IPS-20b (cell line): ENCODE data around the gene CLSTN2.
A peak's percentile ranks its signal among the peaks of the same experiment; 100 is the strongest.

Experiments
- H3K27ac ChIP-seq: one replicate; pipeline ENCODE4 v1.5.1; 2013; ENCODE audit warnings: low read length
- H3K27me3 ChIP-seq: 2 replicates; pipeline ENCODE4 v1.6.1; 2013; ENCODE audit warnings: mild to moderate bottlenecking, low read length, inconsistent platforms; ENCODE audit not compliant: insufficient read depth
- H3K36me3 ChIP-seq: 2 replicates; pipeline ENCODE4 v1.6.1; 2013; ENCODE audit warnings: low read depth, mild to moderate bottlenecking, inconsistent platforms, low read length, moderate library complexity; ENCODE audit not compliant: insufficient read depth
- H3K4me1 ChIP-seq: 2 replicates; pipeline ENCODE4 v1.6.1; 2013; ENCODE audit warnings: mild to moderate bottlenecking, control low read depth, inconsistent platforms, low read length, moderate library complexity; ENCODE audit not compliant: insufficient read depth
- H3K4me3 ChIP-seq: 2 replicates; pipeline ENCODE4 v1.5.1; 2013; ENCODE audit warnings: mild to moderate bottlenecking, low read length, inconsistent platforms
- H3K9ac ChIP-seq: 2 replicates; pipeline ENCODE4 v1.6.1; 2013; ENCODE audit warnings: low read depth, mild to moderate bottlenecking, inconsistent platforms, low read length, moderate library complexity
- H3K9me3 ChIP-seq: 2 replicates; pipeline ENCODE4 v1.6.1; 2013; ENCODE audit warnings: mild to moderate bottlenecking, low read depth, low read length, inconsistent platforms; ENCODE audit not compliant: insufficient read depth

CLSTN2 gene

DNA sequence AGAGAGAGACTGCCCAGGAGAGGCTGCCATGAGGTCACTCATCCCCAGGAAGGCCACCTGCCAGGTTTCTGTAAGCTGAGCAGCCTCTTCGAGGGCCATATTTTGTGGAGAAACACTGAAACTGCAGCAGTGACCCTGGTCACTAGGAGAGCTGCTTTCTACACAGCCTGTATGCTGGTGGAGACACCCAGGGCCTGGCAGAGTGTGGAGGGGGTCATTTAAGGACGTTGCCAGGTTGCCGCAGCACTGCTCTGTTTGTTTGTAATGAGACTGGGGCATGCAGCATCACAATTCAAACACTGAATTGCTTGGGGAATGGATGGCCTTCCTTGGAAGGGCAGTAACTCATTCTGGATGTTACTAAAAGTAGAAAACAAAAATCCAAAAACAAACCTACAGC is 638.0 kb downstream of the CLSTN2 start:
- Histone ChIP-seq H3K27ac (no peak overlapping the region), H3K27me3 (no peaks in the 10 kb centered on the region), H3K36me3 (no peaks in the 10 kb centered on the region), H3K9ac (no peak overlapping the region), H3K9me3 (no peaks in the 10 kb centered on the region), H3K4me1 (no peaks in the 10 kb centered on the region), H3K4me3 (no peak overlapping the region)

DNA sequence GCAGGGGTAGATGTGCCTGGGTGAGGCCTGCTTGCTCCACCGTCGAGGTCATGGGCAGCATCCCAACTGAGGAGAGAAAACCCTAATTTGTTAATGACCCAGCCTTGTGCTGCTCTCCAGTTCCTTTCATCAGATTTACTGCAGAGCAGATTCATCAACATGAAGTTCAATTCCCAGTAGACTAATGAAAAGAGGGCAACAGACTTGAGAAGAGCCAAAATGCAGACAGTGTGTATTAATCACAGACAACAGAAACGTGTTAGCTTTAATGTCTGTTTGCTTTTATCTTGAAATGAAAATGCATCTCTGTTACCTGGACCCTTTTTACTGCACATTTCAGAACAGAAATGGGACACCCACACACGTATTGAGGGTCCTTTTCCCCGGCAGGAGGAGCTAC is 639.4 kb downstream of the CLSTN2 start:
- no peaks in the 10 kb centered on the region for H3K9me3 ChIP-seq
- no peaks in the 10 kb centered on the region for H3K4me1 ChIP-seq
- H3K27ac ChIP-seq, result no peak overlapping the region
- H3K36me3 ChIP-seq, result no peaks in the 10 kb centered on the region
- H3K27me3 ChIP-seq, result no peaks in the 10 kb centered on the region
- no peak overlapping the region for H3K4me3 ChIP-seq
- no peak overlapping the region for H3K9ac ChIP-seq

- no peak overlapping the region for H3K9ac ChIP-seq
- H3K36me3 ChIP-seq, result no peaks in the 10 kb centered on the region
- H3K27me3 ChIP-seq, result no peaks in the 10 kb centered on the region
- no peak overlapping the region for H3K4me3 ChIP-seq
- no peaks in the 10 kb centered on the region for H3K9me3 ChIP-seq
- H3K4me1 ChIP-seq, result no peaks in the 10 kb centered on the region
- no peak overlapping the region for H3K27ac ChIP-seq
Measured at GRCh38 chr3:140576449-140576848, 641.5 kb downstream of the CLSTN2 start.

- Histone ChIP-seq H3K4me3 (no peak overlapping the region), H3K9me3 (no peaks in the 10 kb centered on the region), H3K27me3 (no peaks in the 10 kb centered on the region), H3K27ac (no peak overlapping the region), H3K4me1 (no peaks in the 10 kb centered on the region), H3K9ac (no peak overlapping the region), H3K36me3 (no peaks in the 10 kb centered on the region)
Measured at GRCh38 chr3:140577911-140578310, 642.9 kb downstream of the CLSTN2 start.

DNA sequence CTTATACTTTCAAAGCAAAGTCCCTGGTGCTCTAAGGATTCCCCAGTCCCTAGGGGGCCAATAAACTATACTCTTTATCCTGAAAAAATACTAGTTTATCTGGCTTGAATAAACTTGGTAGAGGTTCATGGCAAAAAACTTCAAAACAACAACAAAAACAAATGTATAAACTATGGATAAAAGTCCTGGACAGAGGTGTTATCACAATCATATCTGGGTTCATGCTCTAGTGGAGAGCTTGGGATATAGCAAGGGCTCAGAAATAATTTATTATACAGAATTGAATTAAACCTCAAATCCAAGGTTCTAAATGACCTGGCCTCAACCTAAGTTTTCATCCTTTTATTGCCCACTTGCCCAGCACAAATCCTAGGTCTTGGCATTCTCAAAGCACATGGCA is 644.3 kb downstream of the CLSTN2 start:
- H3K27me3 ChIP-seq, result no peaks in the 10 kb centered on the region
- no peak overlapping the region for H3K9ac ChIP-seq
- H3K27ac ChIP-seq, result no peak overlapping the region
- H3K4me3 ChIP-seq, result no peak overlapping the region
- H3K36me3 ChIP-seq, result no peaks in the 10 kb centered on the region
- H3K4me1 ChIP-seq, result no peaks in the 10 kb centered on the region
- H3K9me3 ChIP-seq, result no peaks in the 10 kb centered on the region

DNA sequence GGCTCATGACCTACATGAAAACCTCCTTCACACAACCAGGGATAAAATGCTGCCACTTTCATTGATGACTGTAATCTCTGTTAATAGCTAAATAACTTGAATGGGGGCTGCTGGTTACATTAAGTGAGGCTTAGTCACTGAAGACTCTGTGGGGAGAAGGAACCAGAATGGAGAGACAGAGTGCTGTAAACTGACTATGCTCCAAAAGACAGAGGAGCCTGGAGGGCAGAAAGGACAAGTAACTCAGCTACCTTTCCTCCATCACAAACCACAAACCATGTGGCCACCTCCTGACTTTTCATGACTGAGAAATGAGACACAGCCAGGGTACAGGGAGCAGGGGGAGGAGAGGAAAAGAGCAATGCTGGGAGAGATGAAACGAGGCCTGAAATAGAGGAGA is 645.8 kb downstream of the CLSTN2 start:
- Histone ChIP-seq H3K9ac (no peak overlapping the region), H3K36me3 (no peaks in the 10 kb centered on the region), H3K9me3 (no peaks in the 10 kb centered on the region), H3K27ac (no peak overlapping the region), H3K4me3 (no peak overlapping the region), H3K4me1 (no peaks in the 10 kb centered on the region), H3K27me3 (no peaks in the 10 kb centered on the region)

- Histone ChIP-seq H3K4me1 (peaks cover 12% of the 10 kb centered on the region; the same call in 1 of the 2 replicates), H3K27me3 (no peaks in the 10 kb centered on the region), H3K4me3 (no peak overlapping the region), H3K9ac (no peak overlapping the region), H3K9me3 (no peaks in the 10 kb centered on the region), H3K36me3 (no peaks in the 10 kb centered on the region), H3K27ac (no peak overlapping the region)
Measured at GRCh38 chr3:140584549-140584948, 649.6 kb downstream of the CLSTN2 start.

GRCh38 chr3:140585828-140586227 is 650.8 kb downstream of the CLSTN2 start:
- Histone ChIP-seq H3K9me3 (no peaks in the 10 kb centered on the region), H3K9ac (no peak overlapping the region), H3K4me3 (no peak overlapping the region), H3K36me3 (no peaks in the 10 kb centered on the region), H3K4me1 (peaks cover 12% of the 10 kb centered on the region; the same call in 1 of the 2 replicates), H3K27me3 (no peaks in the 10 kb centered on the region), H3K27ac (no peak overlapping the region)

DNA sequence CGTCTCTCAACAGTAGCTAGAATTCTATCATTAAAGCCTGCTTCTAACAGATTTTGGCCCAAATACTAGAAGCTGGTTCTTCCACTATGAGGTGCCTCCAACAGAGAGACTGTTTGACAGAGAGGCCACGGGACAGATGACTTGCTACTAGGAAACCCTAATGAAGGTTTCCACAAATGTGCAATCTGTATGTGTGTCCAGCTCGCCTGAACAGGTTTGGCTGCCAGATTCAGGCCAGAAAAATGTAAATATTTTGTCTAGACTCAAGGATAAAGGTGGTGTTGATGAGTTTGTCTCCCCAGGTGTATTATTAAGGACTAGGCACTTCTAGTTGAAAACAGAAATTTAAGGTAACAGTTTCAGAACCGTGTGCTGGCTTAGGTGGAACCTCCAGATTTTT is 651.3 kb downstream of the CLSTN2 start:
- no peak overlapping the region for H3K4me3 ChIP-seq
- no peaks in the 10 kb centered on the region for H3K36me3 ChIP-seq
- peaks cover 12% of the 10 kb centered on the region; the same call in 1 of the 2 replicates for H3K4me1 ChIP-seq
- H3K9me3 ChIP-seq, result no peaks in the 10 kb centered on the region
- no peak overlapping the region for H3K27ac ChIP-seq
- H3K9ac ChIP-seq, result no peak overlapping the region
- no peaks in the 10 kb centered on the region for H3K27me3 ChIP-seq

GRCh38 chr3:140588558-140588957 is 653.6 kb downstream of the CLSTN2 start:
- Histone ChIP-seq H3K36me3 (no peaks in the 10 kb centered on the region), H3K4me1 (peaks cover 12% of the 10 kb centered on the region; the same call in 1 of the 2 replicates), H3K27me3 (no peaks in the 10 kb centered on the region), H3K9me3 (no peaks in the 10 kb centered on the region), H3K4me3 (no peak overlapping the region; the same call in 1 of the 2 replicates), H3K27ac (no peak overlapping the region), H3K9ac (peak overlapping the region; percentile 37; the same call in 1 of the 2 replicates)

DNA sequence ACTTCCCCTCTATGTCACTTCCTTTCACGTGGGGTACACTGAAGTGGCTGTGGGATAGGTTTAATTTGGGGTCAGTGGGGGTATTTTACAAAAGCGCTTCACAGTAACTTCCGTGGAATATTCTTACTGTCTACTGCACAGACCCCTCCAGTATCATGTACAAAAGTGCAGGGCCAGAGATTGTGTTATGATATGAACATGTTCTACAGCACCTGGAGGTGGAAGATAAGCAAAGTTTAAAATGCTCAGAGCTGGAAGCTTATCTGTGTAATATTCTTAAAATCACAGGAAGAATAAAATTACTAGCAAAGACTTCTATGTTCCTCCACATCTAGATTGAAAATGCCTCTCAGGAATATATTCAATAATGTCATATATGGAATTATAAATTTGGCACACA is 658.8 kb downstream of the CLSTN2 start:
- peaks cover 1% of the 10 kb centered on the region; the same call in 1 of the 2 replicates for H3K4me1 ChIP-seq
- H3K27ac ChIP-seq, result no peak overlapping the region
- no peaks in the 10 kb centered on the region for H3K36me3 ChIP-seq
- no peak overlapping the region for H3K4me3 ChIP-seq
- no peaks in the 10 kb centered on the region for H3K27me3 ChIP-seq
- H3K9me3 ChIP-seq, result no peaks in the 10 kb centered on the region
- H3K9ac ChIP-seq, result no peak overlapping the region

- H3K27me3 ChIP-seq, result no peaks in the 10 kb centered on the region
- no peaks in the 10 kb centered on the region; the same call in 1 of the 2 replicates for H3K4me1 ChIP-seq
- H3K4me3 ChIP-seq, result no peak overlapping the region
- H3K9me3 ChIP-seq, result no peaks in the 10 kb centered on the region
- H3K36me3 ChIP-seq, result no peaks in the 10 kb centered on the region
- H3K9ac ChIP-seq, result no peak overlapping the region
- H3K27ac ChIP-seq, result no peak overlapping the region
Measured at GRCh38 chr3:140595295-140595694, 660.3 kb downstream of the CLSTN2 start.

GRCh38 chr3:140597364-140597763 is 662.4 kb downstream of the CLSTN2 start:
- Histone ChIP-seq H3K36me3 (no peaks in the 10 kb centered on the region), H3K9me3 (no peaks in the 10 kb centered on the region), H3K27me3 (no peaks in the 10 kb centered on the region), H3K27ac (no peak overlapping the region), H3K4me1 (no peaks in the 10 kb centered on the region; the same call in 1 of the 2 replicates), H3K9ac (no peak overlapping the region), H3K4me3 (no peak overlapping the region)
